Mesothelial cell of epicardium (in vitro differentiated cells): Measurements from ENCODE around the gene MIEN1. TPM values are rescaled to one million over a fixed set of nuclear protein-coding genes. Genes with fewer than 3 reads are reported as not detected.

Source experiments
- DNase-seq, 2 experiments: peaks; one replicate each; pipeline ENCODE4 v3.0.0; 2021; ENCODE audit warnings: low spot score in 2 of 2; ENCODE audit not compliant: unreplicated experiment in 2 of 2
- H3K27ac Mint-ChIP-seq: 2 replicates; pipeline ENCODE4 v1.8.0; 2021; ENCODE audit warnings: mixed read lengths
- H3K27me3 Mint-ChIP-seq: 2 replicates; pipeline ENCODE4 v1.8.0; 2021; ENCODE audit warnings: low read depth, mixed read lengths
- H3K36me3 Mint-ChIP-seq: 2 replicates; pipeline ENCODE4 v1.8.0; 2021; ENCODE audit warnings: mixed read lengths
- H3K4me1 Mint-ChIP-seq: 2 replicates; pipeline ENCODE4 v1.8.0; 2021; ENCODE audit warnings: mixed read lengths
- H3K4me3 Mint-ChIP-seq: 2 replicates; pipeline ENCODE4 v1.8.0; 2021; ENCODE audit warnings: mild to moderate bottlenecking, moderate library complexity, mixed read lengths
- H3K9me3 Mint-ChIP-seq: 2 replicates; pipeline ENCODE4 v1.8.0; 2021; ENCODE audit warnings: mixed read lengths
- total RNA-seq: library from RNA; stranded (reverse); gene quantifications from 3 replicates; pipeline ENCODE4 v1.2.1, GENCODE V29; 2021
- TF ChIP-seq, protein P1 (sequence below): fragments of 200-600 bp; sonication (generic); IDR thresholded peaks from one replicate; pipeline ENCODE4 v1.5.0; 2021; ENCODE audit warnings: antibody characterized with exemption; ENCODE audit not compliant: unreplicated experiment

MIEN1 gene
- total RNA-seq, 1 donor from 2014 or later = 35.3 TPM

DNA sequence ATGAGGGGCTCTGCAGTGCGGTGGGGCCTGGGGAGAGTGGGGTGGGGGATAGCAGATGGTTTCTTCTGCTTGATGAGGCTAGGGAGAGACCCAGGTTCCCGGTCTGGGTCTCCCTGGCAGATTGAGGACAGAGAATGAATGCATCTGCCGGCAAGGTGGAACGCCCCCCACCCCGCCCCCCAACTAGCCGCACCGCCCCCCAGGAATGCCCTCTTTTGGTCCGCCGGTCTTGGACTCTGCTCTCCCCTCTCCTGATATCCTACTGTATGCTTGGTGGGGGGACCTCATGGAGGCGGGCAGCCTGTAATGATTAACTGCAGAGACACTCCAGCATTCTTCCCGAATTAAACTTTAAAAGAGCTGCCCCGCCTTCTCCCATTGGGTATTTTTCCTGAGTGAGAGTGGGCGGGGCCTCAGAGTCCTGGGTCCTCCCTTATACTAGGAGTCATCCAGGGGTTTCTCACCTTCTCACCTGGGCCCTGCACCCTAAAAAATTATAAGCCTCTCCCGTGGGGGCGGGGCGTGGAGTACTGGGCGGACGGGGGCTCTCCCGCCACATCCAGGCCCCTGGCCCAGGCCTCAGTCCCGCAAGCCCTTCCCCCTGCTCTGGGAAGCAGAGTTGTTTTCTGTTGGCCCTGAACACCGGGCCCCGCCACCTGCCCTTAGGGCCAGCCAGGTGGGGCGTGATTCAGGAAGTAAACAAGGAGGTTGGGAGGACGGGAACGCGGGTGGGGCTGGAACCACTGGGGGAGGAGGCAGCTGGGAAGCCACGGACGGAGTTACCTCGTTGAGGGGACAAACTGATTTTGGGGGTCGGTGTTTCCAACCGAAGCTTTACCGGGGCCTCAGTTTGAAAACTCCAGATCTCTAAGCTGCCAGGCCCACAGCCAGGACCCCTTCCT lies 8.9 kb upstream of the MIEN1 start:
- no peaks in the 10 kb centered on the region for H3K9me3 Mint-ChIP-seq
- TF ChIP-seq, protein P1, sequence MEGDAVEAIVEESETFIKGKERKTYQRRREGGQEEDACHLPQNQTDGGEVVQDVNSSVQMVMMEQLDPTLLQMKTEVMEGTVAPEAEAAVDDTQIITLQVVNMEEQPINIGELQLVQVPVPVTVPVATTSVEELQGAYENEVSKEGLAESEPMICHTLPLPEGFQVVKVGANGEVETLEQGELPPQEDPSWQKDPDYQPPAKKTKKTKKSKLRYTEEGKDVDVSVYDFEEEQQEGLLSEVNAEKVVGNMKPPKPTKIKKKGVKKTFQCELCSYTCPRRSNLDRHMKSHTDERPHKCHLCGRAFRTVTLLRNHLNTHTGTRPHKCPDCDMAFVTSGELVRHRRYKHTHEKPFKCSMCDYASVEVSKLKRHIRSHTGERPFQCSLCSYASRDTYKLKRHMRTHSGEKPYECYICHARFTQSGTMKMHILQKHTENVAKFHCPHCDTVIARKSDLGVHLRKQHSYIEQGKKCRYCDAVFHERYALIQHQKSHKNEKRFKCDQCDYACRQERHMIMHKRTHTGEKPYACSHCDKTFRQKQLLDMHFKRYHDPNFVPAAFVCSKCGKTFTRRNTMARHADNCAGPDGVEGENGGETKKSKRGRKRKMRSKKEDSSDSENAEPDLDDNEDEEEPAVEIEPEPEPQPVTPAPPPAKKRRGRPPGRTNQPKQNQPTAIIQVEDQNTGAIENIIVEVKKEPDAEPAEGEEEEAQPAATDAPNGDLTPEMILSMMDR = no peak
- H3K4me1 Mint-ChIP-seq = peaks cover 39% of the 10 kb centered on the region
- peak overlapping the region; percentile 95 for H3K27ac Mint-ChIP-seq
- DNase-seq = peak in 1 of 2 experiments; percentile 71
- H3K4me3 Mint-ChIP-seq = peak overlapping the region; percentile 89
- H3K27me3 Mint-ChIP-seq = peaks cover 29% of the 10 kb centered on the region
- peaks cover 7% of the 10 kb centered on the region for H3K36me3 Mint-ChIP-seq

GRCh38 chr17:39738568-39738901 lies 8.2 kb upstream of the MIEN1 start:
- TF ChIP-seq, protein P1 = no peak
- peak overlapping the region; percentile 89 for H3K4me3 Mint-ChIP-seq
- no peaks in the 10 kb centered on the region for H3K9me3 Mint-ChIP-seq
- peak in 1 of 2 experiments; percentile 60 for DNase-seq
- H3K36me3 Mint-ChIP-seq = peaks cover 4% of the 10 kb centered on the region
- peaks cover 29% of the 10 kb centered on the region for H3K27me3 Mint-ChIP-seq
- H3K4me1 Mint-ChIP-seq = peaks cover 39% of the 10 kb centered on the region
- peak overlapping the region; percentile 95 for H3K27ac Mint-ChIP-seq

DNA sequence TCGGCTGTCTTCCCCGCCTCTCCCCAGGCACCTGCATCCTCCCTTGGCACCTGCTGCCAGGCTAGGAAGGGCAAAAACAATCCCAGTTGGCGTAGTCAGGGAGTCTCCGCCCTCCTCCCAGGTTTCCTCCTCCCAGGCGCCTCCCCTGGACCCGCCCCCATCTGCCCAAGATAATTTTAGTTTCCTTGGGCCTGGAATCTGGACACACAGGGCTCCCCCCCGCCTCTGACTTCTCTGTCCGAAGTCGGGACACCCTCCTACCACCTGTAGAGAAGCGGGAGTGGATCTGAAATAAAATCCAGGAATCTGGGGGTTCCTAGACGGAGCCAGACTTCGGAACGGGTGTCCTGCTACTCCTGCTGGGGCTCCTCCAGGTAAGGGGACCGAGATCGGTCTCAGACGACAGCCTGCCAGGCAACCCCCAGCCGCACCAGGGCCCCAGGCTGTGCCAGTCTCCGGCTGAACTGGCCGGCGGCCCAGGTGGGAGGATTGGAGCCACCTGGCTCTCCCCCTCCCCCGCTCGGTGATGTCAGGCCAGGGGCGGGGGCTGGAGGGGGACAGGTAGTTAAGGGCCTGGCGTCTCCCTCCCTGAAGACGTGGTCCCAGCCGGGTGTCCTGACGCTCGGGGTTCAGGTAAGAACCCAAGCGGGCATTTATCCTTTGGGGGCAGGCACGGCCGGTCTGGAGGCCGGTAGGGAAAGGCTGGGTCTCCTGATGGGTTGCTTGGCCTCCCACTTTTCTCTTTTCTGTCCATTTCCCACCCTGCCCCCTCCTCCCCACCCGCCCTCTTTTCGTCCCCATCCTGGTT lies 7.6 kb upstream of the MIEN1 start, which contains the start of gene GRB7:
Gene GRB7 (plus strand): TSS at position 179 of the 808 bp plus-strand sequence. CDS start 4,364 bp downstream, outside the sequence.
- peaks cover 29% of the 10 kb centered on the region for H3K27me3 Mint-ChIP-seq
- peaks cover 39% of the 10 kb centered on the region for H3K4me1 Mint-ChIP-seq
- DNase-seq = peak; percentile 48 to 62
- no peaks in the 10 kb centered on the region for H3K36me3 Mint-ChIP-seq
- peak within 1 kb of the TSS; percentile 89 for H3K4me3 Mint-ChIP-seq
- TF ChIP-seq, protein P1 = no peak
- H3K9me3 Mint-ChIP-seq = no peaks in the 10 kb centered on the region
- peak within 1 kb of the TSS; percentile 96 for H3K27ac Mint-ChIP-seq

DNA sequence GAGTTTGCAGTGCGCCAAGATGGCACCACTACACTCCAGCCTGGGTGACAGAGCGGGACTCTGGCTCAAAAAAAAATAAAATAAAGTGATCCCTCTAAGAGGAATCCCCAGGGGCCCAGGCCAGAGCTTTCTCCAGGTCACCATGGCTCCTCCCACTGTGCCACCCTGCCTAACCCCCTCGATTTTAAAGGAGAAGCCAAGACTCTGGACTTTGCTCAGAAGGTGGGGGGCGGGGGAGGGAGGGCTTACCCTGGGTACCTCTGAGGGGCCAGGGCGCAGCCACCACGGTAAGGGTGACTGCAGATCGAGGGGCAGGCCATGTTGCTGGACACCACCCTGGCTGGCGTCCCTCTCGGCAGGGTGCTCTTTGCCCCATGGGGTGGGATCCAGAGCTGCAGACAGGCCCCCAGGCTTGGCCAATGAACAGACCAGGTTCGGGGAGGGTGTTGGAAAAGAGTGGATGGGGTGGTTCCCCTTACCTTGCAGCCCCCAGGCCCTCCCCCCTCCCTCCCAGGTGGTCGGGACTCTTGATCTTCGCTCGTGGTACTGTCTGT lies 7.0 kb upstream of the MIEN1 start:
- H3K4me3 Mint-ChIP-seq = peak overlapping the region; percentile 89
- peak overlapping the region; percentile 96 for H3K27ac Mint-ChIP-seq
- H3K4me1 Mint-ChIP-seq = peaks cover 39% of the 10 kb centered on the region
- no peaks in the 10 kb centered on the region for H3K9me3 Mint-ChIP-seq
- no peak for DNase-seq
- peaks cover 29% of the 10 kb centered on the region for H3K27me3 Mint-ChIP-seq
- TF ChIP-seq, protein P1 = no peak
- no peaks in the 10 kb centered on the region for H3K36me3 Mint-ChIP-seq

DNA sequence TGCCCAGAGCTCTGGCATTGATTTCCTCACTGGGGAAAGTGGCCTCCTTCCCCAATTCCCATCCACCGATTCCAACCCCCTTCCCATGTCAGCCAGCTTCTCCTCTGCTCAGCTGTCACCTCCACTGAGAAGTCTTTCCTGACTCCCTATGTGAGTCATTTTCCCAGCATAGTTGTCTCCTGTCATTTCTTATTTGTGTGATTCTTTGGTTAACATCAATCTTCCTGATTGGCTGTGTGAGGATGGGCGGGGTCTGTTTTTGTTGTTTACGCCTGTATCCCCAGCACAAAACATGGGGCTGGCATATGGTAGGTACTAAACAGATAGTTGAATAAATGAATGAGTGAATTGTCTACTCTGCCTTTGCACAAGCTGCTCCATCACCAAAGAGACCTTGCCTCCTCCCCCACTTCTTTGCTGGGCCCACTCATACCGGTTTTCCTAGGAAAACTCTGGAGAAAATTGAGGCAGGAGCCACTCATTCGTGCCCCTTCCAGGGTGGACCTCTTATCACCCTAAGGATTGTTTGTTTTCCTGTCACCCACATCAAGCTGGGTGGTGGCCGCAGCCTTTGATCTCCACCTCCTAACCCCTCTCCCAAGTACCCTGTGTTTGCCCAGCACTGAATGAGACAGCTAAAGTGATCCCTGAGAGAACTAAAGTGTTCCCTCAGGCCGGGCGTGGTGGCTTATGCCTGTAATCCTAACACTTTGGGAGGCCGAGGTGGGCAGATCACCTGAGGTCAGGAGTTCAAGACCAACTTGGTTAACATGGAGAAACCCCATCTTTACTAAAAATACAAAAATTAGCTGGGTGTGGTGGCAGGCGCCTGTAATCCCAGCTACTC lies 6.2 kb upstream of the MIEN1 start:
- Mint-ChIP-seq H3K27me3 (peaks cover 29% of the 10 kb centered on the region), H3K4me1 (peaks cover 39% of the 10 kb centered on the region), H3K27ac (peak overlapping the region; percentile 31), H3K9me3 (no peaks in the 10 kb centered on the region), H3K36me3 (no peaks in the 10 kb centered on the region), H3K4me3 (peak overlapping the region; percentile 47)
- TF ChIP-seq, protein P1 = no peak
- DNase-seq = no peak
